Skeletal muscle cell (primary cell): ENCODE data around the gene BICD2.
"Not testable (repeated sequence)": the region's sequence is repeated elsewhere in the genome, so short reads cannot be mapped to it uniquely, and the experiment has no call there.

Source experiments
- DNase-seq: peaks from one replicate; pipeline ENCODE4 v3.0.0-alpha.2; 2010; ENCODE audit warnings: low read depth
- H3K4me3 ChIP-seq: 2 replicates; pipeline ENCODE4 v1.5.1; 2011; ENCODE audit warnings: low read depth, mild to moderate bottlenecking, control low read depth, low read length, moderate library complexity

The BICD2 gene

GRCh38 chr9:92764381-92764987 is at the start of gene BICD2:
Gene BICD2, minus strand, starts transcription at chr9:92764833. Its CDS starts 89 bp downstream, at chr9:92764744.
- no peak for DNase-seq
- peak within 1 kb of the TSS; percentile 92 for H3K4me3 ChIP-seq

GRCh38 chr9:92809629-92810326 is 45.1 kb upstream of the BICD2 start:
- not testable (repeated sequence) for DNase-seq, H3K4me3 ChIP-seq

- H3K4me3 ChIP-seq, result peak overlapping the region; percentile 31
- DNase-seq, result peak; percentile 41
Observed at GRCh38 chr9:92808726-92809451, 44.3 kb upstream of the BICD2 start.

- no peak overlapping the region for H3K4me3 ChIP-seq
- DNase-seq, result no peak
Observed at GRCh38 chr9:92807757-92808725, 43.4 kb upstream of the BICD2 start.

GRCh38 chr9:92807031-92807756 is 42.6 kb upstream of the BICD2 start:
- no peak for DNase-seq
- no peak overlapping the region for H3K4me3 ChIP-seq

GRCh38 chr9:92804727-92805126 is 40.1 kb upstream of the BICD2 start:
- no peak for DNase-seq
- H3K4me3 ChIP-seq, result no peak overlapping the region

- DNase-seq, result no peak
- no peak overlapping the region for H3K4me3 ChIP-seq
Observed at GRCh38 chr9:92798358-92798757, 33.7 kb upstream of the BICD2 start.

GRCh38 chr9:92796337-92796804 is 31.7 kb upstream of the BICD2 start:
- H3K4me3 ChIP-seq, result not testable (repeated sequence)

GRCh38 chr9:92795598-92796336 is 31.1 kb upstream of the BICD2 start:
- no peak for DNase-seq
- no peak overlapping the region for H3K4me3 ChIP-seq

More at GRCh38 chr9:92796337-92796804, 31.7 kb upstream of the BICD2 start:
- not testable (repeated sequence) for DNase-seq

- no peak for DNase-seq
Observed at GRCh38 chr9:92795000-92795399, 30.4 kb upstream of the BICD2 start.

GRCh38 chr9:92794426-92794825 is 29.8 kb upstream of the BICD2 start:
- H3K4me3 ChIP-seq, result no peak overlapping the region
- no peak for DNase-seq

More at GRCh38 chr9:92795000-92795399, 30.4 kb upstream of the BICD2 start:
- H3K4me3 ChIP-seq, result no peak overlapping the region

GRCh38 chr9:92790542-92791527 is 26.2 kb upstream of the BICD2 start:
- peak; percentile 25 for DNase-seq
- no peak overlapping the region for H3K4me3 ChIP-seq

GRCh38 chr9:92786298-92786697 is 21.7 kb upstream of the BICD2 start:
- DNase-seq, result no peak
- no peak overlapping the region for H3K4me3 ChIP-seq

- no peak overlapping the region for H3K4me3 ChIP-seq
- DNase-seq, result no peak
Observed at GRCh38 chr9:92781899-92782298, 17.3 kb upstream of the BICD2 start.

GRCh38 chr9:92780206-92780605 is 15.6 kb upstream of the BICD2 start:
- DNase-seq, result no peak
- H3K4me3 ChIP-seq, result no peak overlapping the region

GRCh38 chr9:92775466-92775865 is 10.8 kb upstream of the BICD2 start:
- DNase-seq, result no peak
- H3K4me3 ChIP-seq, result no peak overlapping the region

- peak; percentile 81 for DNase-seq
- no peak overlapping the region for H3K4me3 ChIP-seq
Observed at GRCh38 chr9:92774274-92774673, 9.6 kb upstream of the BICD2 start.
